HG02798 (cell line): ENCODE data around the gene RNASE4.

Experiments
- ATAC-seq: cut with Tn5 transposase; IDR thresholded peaks from one replicate; pipeline ENCODE4 v1.9.1; 2021; ENCODE audit warnings: mild to moderate bottlenecking; ENCODE audit not compliant: unreplicated experiment, poor library complexity

Gene RNASE4

GRCh38 chr14:20671597-20672283 is 12.6 kb upstream of the RNASE4 start:
- no peak for ATAC-seq

- no peak for ATAC-seq
Observed at GRCh38 chr14:20675669-20676068, 8.7 kb upstream of the RNASE4 start.

GRCh38 chr14:20676072-20676471 is 8.3 kb upstream of the RNASE4 start:
- no peak for ATAC-seq

- ATAC-seq, result no peak
Observed at GRCh38 chr14:20679907-20680306, 4.5 kb upstream of the RNASE4 start.

GRCh38 chr14:20680363-20680762 is 4.0 kb upstream of the RNASE4 start:
- ATAC-seq, result no peak

- ATAC-seq, result no peak
Observed at GRCh38 chr14:20680843-20681347, 3.5 kb upstream of the RNASE4 start.

- peak; percentile 20 for ATAC-seq
Observed at GRCh38 chr14:20681348-20682126, 2.8 kb upstream of the RNASE4 start.

- no peak for ATAC-seq
Observed at GRCh38 chr14:20682127-20682434, 2.3 kb upstream of the RNASE4 start.

GRCh38 chr14:20682435-20683124 is 1.8 kb upstream of the RNASE4 start:
- ATAC-seq, result peak; percentile 54

- ATAC-seq, result peak; percentile 30
Observed at GRCh38 chr14:20683125-20683890, 1.1 kb upstream of the RNASE4 start.

GRCh38 chr14:20684662-20685456 is 499 bp downstream of the RNASE4 start:
- ATAC-seq, result no peak

GRCh38 chr14:20686386-20687143 is 2.2 kb downstream of the RNASE4 start:
- no peak for ATAC-seq

- no peak for ATAC-seq
Observed at GRCh38 chr14:20687362-20688166, 3.2 kb downstream of the RNASE4 start.

GRCh38 chr14:20688167-20688839 is 3.9 kb downstream of the RNASE4 start, which contains the start of gene ANG:
Gene ANG (plus strand): TSS chr14:20688764. CDS start chr14:20693565, 4,801 bp downstream.
- no peak for ATAC-seq

- ATAC-seq, result peak; percentile 80
Observed at GRCh38 chr14:20690848-20691640, 6.7 kb downstream of the RNASE4 start.

GRCh38 chr14:20692116-20692751 is 7.9 kb downstream of the RNASE4 start:
- ATAC-seq, result no peak
